ENCODE data around the gene LHX4. TPM values are rescaled to one million over a fixed set of nuclear protein-coding genes. Genes with fewer than 3 reads are reported as not detected.

The LHX4 gene
- total RNA-seq, 1 donor from 2014 or later, result 0.12 TPM

- no peak overlapping the region for H3K27ac Mint-ChIP-seq (ENCODE audit: unreplicated experiment)
- TF ChIP-seq, protein P1, sequence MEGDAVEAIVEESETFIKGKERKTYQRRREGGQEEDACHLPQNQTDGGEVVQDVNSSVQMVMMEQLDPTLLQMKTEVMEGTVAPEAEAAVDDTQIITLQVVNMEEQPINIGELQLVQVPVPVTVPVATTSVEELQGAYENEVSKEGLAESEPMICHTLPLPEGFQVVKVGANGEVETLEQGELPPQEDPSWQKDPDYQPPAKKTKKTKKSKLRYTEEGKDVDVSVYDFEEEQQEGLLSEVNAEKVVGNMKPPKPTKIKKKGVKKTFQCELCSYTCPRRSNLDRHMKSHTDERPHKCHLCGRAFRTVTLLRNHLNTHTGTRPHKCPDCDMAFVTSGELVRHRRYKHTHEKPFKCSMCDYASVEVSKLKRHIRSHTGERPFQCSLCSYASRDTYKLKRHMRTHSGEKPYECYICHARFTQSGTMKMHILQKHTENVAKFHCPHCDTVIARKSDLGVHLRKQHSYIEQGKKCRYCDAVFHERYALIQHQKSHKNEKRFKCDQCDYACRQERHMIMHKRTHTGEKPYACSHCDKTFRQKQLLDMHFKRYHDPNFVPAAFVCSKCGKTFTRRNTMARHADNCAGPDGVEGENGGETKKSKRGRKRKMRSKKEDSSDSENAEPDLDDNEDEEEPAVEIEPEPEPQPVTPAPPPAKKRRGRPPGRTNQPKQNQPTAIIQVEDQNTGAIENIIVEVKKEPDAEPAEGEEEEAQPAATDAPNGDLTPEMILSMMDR (IDR thresholded peaks at IDR 0.05), result no peak
- DNase-seq (ENCODE audit: low spot score), result no peak
- H3K4me1 Mint-ChIP-seq (ENCODE audit: low read depth), result peaks cover 13% of the 10 kb centered on the region
- peak overlapping the region; percentile 69 for H3K4me3 Mint-ChIP-seq (ENCODE audit: unreplicated experiment)
- peaks cover 63% of the 10 kb centered on the region for H3K27me3 Mint-ChIP-seq (ENCODE audit: low read depth)
- H3K9me3 Mint-ChIP-seq (ENCODE audit: low read depth), result no peaks in the 10 kb centered on the region
- H3K36me3 Mint-ChIP-seq (ENCODE audit: low read depth), result peaks cover 1% of the 10 kb centered on the region
Measured at GRCh38 chr1:180228648-180229482, 1.2 kb upstream of the LHX4 start.

DNA sequence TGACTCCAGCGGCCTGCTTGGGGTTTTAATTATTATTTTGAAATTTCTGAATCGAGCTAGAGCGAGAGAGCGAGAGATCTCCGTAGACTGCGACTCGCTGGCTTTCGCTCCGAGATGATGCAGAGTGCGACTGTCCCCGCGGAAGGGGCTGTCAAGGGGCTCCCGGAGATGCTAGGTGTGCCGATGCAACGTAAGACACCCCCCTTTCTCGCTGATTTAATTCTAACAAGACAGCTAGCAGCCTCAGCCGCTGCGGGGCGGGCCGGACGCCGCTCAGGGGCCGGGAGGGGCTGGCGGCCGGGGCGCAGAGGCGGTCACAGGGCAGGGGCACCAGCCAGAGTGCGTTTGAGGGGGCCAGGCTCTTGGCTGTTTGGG is 339 bp downstream of the LHX4 start:
- TF ChIP-seq, protein P1 (IDR thresholded peaks at IDR 0.05), result no peak
- Mint-ChIP-seq H3K27ac (ENCODE audit: unreplicated experiment) (no peak overlapping the region), H3K27me3 (ENCODE audit: low read depth) (peaks cover 62% of the 10 kb centered on the region), H3K4me1 (ENCODE audit: low read depth) (peaks cover 24% of the 10 kb centered on the region), H3K4me3 (ENCODE audit: unreplicated experiment) (peak overlapping the region; percentile 70), H3K36me3 (ENCODE audit: low read depth) (no peaks in the 10 kb centered on the region), H3K9me3 (ENCODE audit: low read depth) (no peaks in the 10 kb centered on the region)
- no peak for DNase-seq (ENCODE audit: low spot score)

DNA sequence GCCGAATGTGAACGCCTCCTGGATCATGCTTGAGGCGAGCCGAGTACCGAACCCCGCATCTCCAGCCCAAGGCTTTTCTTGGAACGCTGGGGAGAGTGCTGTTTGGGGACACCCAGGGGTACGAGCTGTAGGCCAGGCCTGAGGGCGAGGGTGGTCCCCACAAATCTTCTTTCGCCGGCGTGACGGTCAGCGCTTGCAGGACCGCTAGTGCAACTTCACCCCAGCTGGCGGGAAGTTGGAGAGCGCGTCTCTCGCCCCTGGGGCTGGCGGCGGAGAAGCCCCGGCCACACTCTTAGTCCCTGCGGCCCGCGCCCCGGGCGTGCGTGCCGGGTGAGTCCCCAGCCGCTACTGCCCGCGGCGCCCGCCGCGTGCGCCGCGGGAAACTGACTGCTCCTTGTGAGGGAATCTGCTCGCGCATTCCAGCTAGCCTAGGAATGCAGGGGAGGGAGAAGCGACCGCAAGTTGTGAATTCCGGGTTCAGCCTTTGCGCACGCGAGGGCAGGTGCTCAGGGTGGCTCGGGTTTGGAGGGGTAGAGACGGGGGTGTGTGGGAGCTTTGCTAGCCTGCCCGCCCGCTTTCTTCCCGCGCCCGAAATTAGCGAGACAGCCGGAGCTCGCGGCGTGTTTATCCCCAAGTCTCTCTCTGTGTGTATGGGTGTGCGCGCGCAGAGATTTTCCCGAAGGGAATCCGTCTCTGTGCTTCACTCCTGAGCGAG is 884 bp downstream of the LHX4 start:
- H3K9me3 Mint-ChIP-seq (ENCODE audit: low read depth), result no peaks in the 10 kb centered on the region
- TF ChIP-seq, protein P1 (IDR thresholded peaks at IDR 0.05), result no peak
- peak overlapping the region; percentile 72 for H3K4me3 Mint-ChIP-seq (ENCODE audit: unreplicated experiment)
- H3K27ac Mint-ChIP-seq (ENCODE audit: unreplicated experiment), result no peak overlapping the region
- no peaks in the 10 kb centered on the region for H3K36me3 Mint-ChIP-seq (ENCODE audit: low read depth)
- H3K4me1 Mint-ChIP-seq (ENCODE audit: low read depth), result peaks cover 24% of the 10 kb centered on the region
- DNase-seq (ENCODE audit: low spot score), result peak; percentile 75
- H3K27me3 Mint-ChIP-seq (ENCODE audit: low read depth), result peaks cover 61% of the 10 kb centered on the region

DNA sequence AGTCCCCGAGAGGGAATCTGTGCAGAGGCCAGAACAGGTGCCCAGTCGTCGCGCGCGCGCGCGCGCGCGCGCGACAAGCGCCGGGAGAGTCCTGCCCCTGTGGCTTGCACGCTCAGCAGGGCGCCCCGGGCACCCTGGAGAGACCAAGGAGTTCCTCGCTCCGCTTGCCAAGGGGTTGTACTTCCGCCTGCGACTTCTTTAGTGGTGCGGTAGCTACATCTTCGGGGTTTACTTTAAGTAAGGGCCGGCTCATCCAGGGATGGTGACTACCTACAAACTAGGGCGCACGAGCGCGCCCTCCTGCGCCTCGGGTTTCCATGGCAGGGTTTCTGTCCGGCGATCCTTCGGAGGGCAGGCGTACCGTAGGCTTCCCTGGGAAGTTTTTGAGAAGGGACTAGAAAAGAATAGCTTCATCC is 1.4 kb downstream of the LHX4 start:
- no peak for DNase-seq (ENCODE audit: low spot score)
- H3K9me3 Mint-ChIP-seq (ENCODE audit: low read depth), result no peaks in the 10 kb centered on the region
- H3K27me3 Mint-ChIP-seq (ENCODE audit: low read depth), result peaks cover 64% of the 10 kb centered on the region
- peak overlapping the region; percentile 72 for H3K4me3 Mint-ChIP-seq (ENCODE audit: unreplicated experiment)
- no peak overlapping the region for H3K27ac Mint-ChIP-seq (ENCODE audit: unreplicated experiment)
- TF ChIP-seq, protein P1 (IDR thresholded peaks at IDR 0.05), result peak; percentile 25
- peaks cover 24% of the 10 kb centered on the region for H3K4me1 Mint-ChIP-seq (ENCODE audit: low read depth)
- H3K36me3 Mint-ChIP-seq (ENCODE audit: low read depth), result no peaks in the 10 kb centered on the region

DNA sequence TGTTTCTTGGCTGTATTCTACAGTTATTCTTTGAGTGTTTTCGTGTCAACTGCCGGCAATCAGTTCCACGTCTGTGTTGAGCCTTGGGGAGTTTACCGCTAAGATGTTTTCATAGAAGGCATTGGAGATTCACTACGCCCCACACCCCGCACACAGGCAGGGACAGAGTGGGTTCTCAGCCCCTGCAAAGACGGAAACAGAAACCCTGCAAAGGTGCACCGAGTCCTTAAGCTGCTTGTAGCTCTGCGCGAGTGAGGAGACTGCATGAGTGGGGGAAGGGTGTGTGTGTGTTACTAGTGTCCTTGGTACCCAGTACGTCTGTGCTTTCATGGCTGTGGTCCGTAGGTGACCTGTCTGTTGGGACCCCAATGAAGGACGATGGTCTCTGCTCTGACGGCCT is 1.9 kb downstream of the LHX4 start:
- H3K9me3 Mint-ChIP-seq (ENCODE audit: low read depth), result no peaks in the 10 kb centered on the region
- peaks cover 64% of the 10 kb centered on the region for H3K27me3 Mint-ChIP-seq (ENCODE audit: low read depth)
- peak overlapping the region; percentile 72 for H3K4me3 Mint-ChIP-seq (ENCODE audit: unreplicated experiment)
- H3K36me3 Mint-ChIP-seq (ENCODE audit: low read depth), result no peaks in the 10 kb centered on the region
- TF ChIP-seq, protein P1 (IDR thresholded peaks at IDR 0.05), result no peak
- H3K27ac Mint-ChIP-seq (ENCODE audit: unreplicated experiment), result no peak overlapping the region
- peaks cover 24% of the 10 kb centered on the region for H3K4me1 Mint-ChIP-seq (ENCODE audit: low read depth)
- DNase-seq (ENCODE audit: low spot score), result no peak
